ENCODE data around the gene RAB3C.

The RAB3C gene

DNA sequence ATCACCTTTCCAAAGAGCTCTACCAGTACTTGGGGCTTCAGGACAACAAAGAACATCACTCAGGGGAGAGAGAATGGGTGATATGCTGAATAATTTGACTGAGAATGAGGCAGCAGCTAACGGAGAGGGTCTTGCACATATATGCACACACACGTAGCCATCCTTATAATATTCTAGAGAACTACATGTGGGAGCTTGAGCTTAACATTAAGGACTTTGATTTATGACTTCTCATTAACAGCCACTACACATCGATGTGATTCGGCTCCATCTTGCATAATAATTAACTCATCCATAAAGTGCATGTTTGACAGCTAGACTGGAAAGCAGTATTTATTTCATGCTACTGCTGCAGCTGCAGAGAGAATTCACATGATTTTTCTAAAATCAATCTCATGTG is 163.4 kb downstream of the RAB3C start:
- no peak for ATAC-seq
- TF ChIP-seq, protein P1, sequence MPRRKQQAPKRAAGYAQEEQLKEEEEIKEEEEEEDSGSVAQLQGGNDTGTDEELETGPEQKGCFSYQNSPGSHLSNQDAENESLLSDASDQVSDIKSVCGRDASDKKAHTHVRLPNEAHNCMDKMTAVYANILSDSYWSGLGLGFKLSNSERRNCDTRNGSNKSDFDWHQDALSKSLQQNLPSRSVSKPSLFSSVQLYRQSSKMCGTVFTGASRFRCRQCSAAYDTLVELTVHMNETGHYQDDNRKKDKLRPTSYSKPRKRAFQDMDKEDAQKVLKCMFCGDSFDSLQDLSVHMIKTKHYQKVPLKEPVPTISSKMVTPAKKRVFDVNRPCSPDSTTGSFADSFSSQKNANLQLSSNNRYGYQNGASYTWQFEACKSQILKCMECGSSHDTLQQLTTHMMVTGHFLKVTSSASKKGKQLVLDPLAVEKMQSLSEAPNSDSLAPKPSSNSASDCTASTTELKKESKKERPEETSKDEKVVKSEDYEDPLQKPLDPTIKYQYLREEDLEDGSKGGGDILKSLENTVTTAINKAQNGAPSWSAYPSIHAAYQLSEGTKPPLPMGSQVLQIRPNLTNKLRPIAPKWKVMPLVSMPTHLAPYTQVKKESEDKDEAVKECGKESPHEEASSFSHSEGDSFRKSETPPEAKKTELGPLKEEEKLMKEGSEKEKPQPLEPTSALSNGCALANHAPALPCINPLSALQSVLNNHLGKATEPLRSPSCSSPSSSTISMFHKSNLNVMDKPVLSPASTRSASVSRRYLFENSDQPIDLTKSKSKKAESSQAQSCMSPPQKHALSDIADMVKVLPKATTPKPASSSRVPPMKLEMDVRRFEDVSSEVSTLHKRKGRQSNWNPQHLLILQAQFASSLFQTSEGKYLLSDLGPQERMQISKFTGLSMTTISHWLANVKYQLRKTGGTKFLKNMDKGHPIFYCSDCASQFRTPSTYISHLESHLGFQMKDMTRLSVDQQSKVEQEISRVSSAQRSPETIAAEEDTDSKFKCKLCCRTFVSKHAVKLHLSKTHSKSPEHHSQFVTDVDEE (CRISPR knock-in tag; IDR thresholded peaks at IDR 0.05), result no peak
- TF ChIP-seq TOX (CRISPR knock-in tag; IDR thresholded peaks at IDR 0.05; ENCODE audit: borderline replicate concordance) (no peak), ESRRG (CRISPR knock-in tag; IDR thresholded peaks at IDR 0.05) (no peak), ZFP3 (CRISPR knock-in tag; IDR thresholded peaks at IDR 0.05) (no peak), ZFP30 (CRISPR knock-in tag; IDR thresholded peaks at IDR 0.05) (no peak), ZNF565 (CRISPR knock-in tag; conservative IDR thresholded peaks at IDR 0.05; ENCODE audit: low read depth) (no peak), POU6F1 (CRISPR knock-in tag; IDR thresholded peaks at IDR 0.05; ENCODE audit: borderline replicate concordance, low read depth) (no peak), TCF4 (CRISPR knock-in tag; IDR thresholded peaks at IDR 0.05; ENCODE audit: borderline replicate concordance) (no peak), ZC3H10 (CRISPR knock-in tag; IDR thresholded peaks at IDR 0.05) (no peak), CSDC2 (CRISPR knock-in tag; IDR thresholded peaks at IDR 0.05) (no peak), SNAI2 (CRISPR knock-in tag; IDR thresholded peaks at IDR 0.05) (no peak), RARB (CRISPR knock-in tag; IDR thresholded peaks at IDR 0.05) (no peak), BACH2 (CRISPR knock-in tag; IDR thresholded peaks at IDR 0.05; ENCODE audit: borderline replicate concordance) (no peak), OSR1 (CRISPR knock-in tag; IDR thresholded peaks at IDR 0.05) (no peak), ISL1 (CRISPR knock-in tag; IDR thresholded peaks at IDR 0.05) (no peak)
- TF ChIP-seq, protein P2, sequence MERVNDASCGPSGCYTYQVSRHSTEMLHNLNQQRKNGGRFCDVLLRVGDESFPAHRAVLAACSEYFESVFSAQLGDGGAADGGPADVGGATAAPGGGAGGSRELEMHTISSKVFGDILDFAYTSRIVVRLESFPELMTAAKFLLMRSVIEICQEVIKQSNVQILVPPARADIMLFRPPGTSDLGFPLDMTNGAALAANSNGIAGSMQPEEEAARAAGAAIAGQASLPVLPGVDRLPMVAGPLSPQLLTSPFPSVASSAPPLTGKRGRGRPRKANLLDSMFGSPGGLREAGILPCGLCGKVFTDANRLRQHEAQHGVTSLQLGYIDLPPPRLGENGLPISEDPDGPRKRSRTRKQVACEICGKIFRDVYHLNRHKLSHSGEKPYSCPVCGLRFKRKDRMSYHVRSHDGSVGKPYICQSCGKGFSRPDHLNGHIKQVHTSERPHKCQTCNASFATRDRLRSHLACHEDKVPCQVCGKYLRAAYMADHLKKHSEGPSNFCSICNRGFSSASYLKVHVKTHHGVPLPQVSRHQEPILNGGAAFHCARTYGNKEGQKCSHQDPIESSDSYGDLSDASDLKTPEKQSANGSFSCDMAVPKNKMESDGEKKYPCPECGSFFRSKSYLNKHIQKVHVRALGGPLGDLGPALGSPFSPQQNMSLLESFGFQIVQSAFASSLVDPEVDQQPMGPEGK (CRISPR knock-in tag; IDR thresholded peaks at IDR 0.05; ENCODE audit: borderline replicate concordance), result no peak

- ATAC-seq, result no peak
- no peak for TF ChIP-seq ESRRG (CRISPR knock-in tag; IDR thresholded peaks at IDR 0.05)
- TF ChIP-seq POU6F1 (CRISPR knock-in tag; IDR thresholded peaks at IDR 0.05; ENCODE audit: borderline replicate concordance, low read depth), result no peak
- TF ChIP-seq, protein P1 (CRISPR knock-in tag; IDR thresholded peaks at IDR 0.05), result no peak
- TF ChIP-seq TCF4 (CRISPR knock-in tag; IDR thresholded peaks at IDR 0.05; ENCODE audit: borderline replicate concordance), result no peak
- TF ChIP-seq ISL1 (CRISPR knock-in tag; IDR thresholded peaks at IDR 0.05), result no peak
- no peak for TF ChIP-seq OSR1 (CRISPR knock-in tag; IDR thresholded peaks at IDR 0.05)
- no peak for TF ChIP-seq ZNF8 (CRISPR knock-in tag; IDR thresholded peaks at IDR 0.05)
- TF ChIP-seq, protein P2 (CRISPR knock-in tag; IDR thresholded peaks at IDR 0.05; ENCODE audit: borderline replicate concordance), result no peak
Measured at GRCh38 chr5:58750036-58750435, 167.2 kb downstream of the RAB3C start.

Data from SK-N-SH treated with all-trans-retinoic acid at 6 μM for 48 hours (cell line).